Measurements from ENCODE around the gene CERS6.

DNA sequence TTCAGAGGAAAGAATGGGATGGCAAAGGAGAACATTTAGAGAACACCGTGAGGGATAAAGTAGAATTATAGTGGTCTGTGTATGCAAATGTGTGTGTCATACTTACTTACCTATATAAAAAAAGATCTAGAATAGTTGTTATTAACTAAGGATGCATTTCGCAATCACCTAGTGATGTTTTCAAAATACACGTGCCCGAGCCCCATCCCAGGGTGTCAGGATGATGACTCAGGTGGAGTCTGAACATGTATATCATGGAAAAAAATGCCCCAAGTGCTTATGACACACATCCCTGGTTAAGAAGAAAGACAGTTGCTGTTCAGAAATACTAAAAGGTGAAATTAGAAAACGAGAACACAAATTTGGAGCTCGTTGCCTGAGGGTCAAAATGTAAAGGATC is 109.0 kb downstream of the CERS6 start:
- TF ChIP-seq, protein P1, sequence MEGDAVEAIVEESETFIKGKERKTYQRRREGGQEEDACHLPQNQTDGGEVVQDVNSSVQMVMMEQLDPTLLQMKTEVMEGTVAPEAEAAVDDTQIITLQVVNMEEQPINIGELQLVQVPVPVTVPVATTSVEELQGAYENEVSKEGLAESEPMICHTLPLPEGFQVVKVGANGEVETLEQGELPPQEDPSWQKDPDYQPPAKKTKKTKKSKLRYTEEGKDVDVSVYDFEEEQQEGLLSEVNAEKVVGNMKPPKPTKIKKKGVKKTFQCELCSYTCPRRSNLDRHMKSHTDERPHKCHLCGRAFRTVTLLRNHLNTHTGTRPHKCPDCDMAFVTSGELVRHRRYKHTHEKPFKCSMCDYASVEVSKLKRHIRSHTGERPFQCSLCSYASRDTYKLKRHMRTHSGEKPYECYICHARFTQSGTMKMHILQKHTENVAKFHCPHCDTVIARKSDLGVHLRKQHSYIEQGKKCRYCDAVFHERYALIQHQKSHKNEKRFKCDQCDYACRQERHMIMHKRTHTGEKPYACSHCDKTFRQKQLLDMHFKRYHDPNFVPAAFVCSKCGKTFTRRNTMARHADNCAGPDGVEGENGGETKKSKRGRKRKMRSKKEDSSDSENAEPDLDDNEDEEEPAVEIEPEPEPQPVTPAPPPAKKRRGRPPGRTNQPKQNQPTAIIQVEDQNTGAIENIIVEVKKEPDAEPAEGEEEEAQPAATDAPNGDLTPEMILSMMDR (IDR thresholded peaks at IDR 0.05; ENCODE audit: low read depth, low read length, missing input control): no peak
- TF ChIP-seq FOXA1 (IDR thresholded peaks at IDR 0.05) (no peak), TAF1 (conservative IDR thresholded peaks at IDR 0.05) (no peak), JUND (IDR thresholded peaks at IDR 0.05) (no peak), GABPA (IDR thresholded peaks at IDR 0.05 in 1 of 2, conservative IDR thresholded peaks at IDR 0.05 in 1 of 2) (no peak), SP1 (IDR thresholded peaks at IDR 0.05) (no peak)
- TF ChIP-seq, protein P2, sequence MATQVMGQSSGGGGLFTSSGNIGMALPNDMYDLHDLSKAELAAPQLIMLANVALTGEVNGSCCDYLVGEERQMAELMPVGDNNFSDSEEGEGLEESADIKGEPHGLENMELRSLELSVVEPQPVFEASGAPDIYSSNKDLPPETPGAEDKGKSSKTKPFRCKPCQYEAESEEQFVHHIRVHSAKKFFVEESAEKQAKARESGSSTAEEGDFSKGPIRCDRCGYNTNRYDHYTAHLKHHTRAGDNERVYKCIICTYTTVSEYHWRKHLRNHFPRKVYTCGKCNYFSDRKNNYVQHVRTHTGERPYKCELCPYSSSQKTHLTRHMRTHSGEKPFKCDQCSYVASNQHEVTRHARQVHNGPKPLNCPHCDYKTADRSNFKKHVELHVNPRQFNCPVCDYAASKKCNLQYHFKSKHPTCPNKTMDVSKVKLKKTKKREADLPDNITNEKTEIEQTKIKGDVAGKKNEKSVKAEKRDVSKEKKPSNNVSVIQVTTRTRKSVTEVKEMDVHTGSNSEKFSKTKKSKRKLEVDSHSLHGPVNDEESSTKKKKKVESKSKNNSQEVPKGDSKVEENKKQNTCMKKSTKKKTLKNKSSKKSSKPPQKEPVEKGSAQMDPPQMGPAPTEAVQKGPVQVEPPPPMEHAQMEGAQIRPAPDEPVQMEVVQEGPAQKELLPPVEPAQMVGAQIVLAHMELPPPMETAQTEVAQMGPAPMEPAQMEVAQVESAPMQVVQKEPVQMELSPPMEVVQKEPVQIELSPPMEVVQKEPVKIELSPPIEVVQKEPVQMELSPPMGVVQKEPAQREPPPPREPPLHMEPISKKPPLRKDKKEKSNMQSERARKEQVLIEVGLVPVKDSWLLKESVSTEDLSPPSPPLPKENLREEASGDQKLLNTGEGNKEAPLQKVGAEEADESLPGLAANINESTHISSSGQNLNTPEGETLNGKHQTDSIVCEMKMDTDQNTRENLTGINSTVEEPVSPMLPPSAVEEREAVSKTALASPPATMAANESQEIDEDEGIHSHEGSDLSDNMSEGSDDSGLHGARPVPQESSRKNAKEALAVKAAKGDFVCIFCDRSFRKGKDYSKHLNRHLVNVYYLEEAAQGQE (IDR thresholded peaks at IDR 0.05): no peak

Data from liver (tissue), 3 donors.